Cardiac muscle cell (in vitro differentiated cells and primary cell): ENCODE measurements around the gene IRGM. TPM values are rescaled to one million over a fixed set of nuclear protein-coding genes. Genes with fewer than 3 reads are reported as not detected.
"Not testable (repeated sequence)": the region's sequence is repeated elsewhere in the genome, so short reads cannot be mapped to it uniquely, and the experiment has no call there.

Experiments
- DNase-seq, 2 donors: peaks; one replicate each; pipeline versions ENCODE4 v3.0.0 to v3.0.0-alpha.2; 2010 to 2017; ENCODE audit warnings: low read depth in 1 of 2, low spot score in 1 of 2
- H3K27ac ChIP-seq: fragments of 200-600 bp; sonication (generic); 2 replicates; pipeline ENCODE4 v1.5.1; 2016
- H3K27me3 ChIP-seq: fragments of 200-600 bp; sonication (generic); 2 replicates; pipeline ENCODE4 v1.6.0; 2016; ENCODE audit warnings: control low read depth
- H3K36me3 ChIP-seq: fragments of 200-600 bp; sonication (generic); 2 replicates; pipeline ENCODE4 v1.5.1; 2016; ENCODE audit warnings: control low read depth
- H3K4me1 ChIP-seq: fragments of 200-600 bp; sonication (generic); 2 replicates; pipeline ENCODE4 v1.8.1; 2017; ENCODE audit warnings: low read depth, mild to moderate bottlenecking, mixed run types
- H3K4me3 ChIP-seq: fragments of 200-600 bp; sonication (generic); 2 replicates; pipeline ENCODE4 v1.5.1; 2016; ENCODE audit warnings: mild to moderate bottlenecking
- H3K9me3 ChIP-seq: fragments of 200-600 bp; sonication (generic); 2 replicates; pipeline ENCODE4 v1.5.1; 2017; ENCODE audit warnings: low read depth, mild to moderate bottlenecking, control low read depth
- polyA plus RNA-seq: library from polyadenylated mRNA; unstranded; fragments of >200 nt; fragmentation: Nextera tagmentation; extraction: Ambion mirVana; gene quantifications from 2 replicates; pipeline ENCODE4 v1.2.1, GENCODE V29; 2016
- total RNA-seq: library from RNA; depleted of rRNA; stranded (reverse); fragments of >200 nt; gene quantifications from 2 replicates; pipeline ENCODE4 v1.2.3, GENCODE V29; 2016
- TF ChIP-seq, protein P1 (sequence below): IDR thresholded peaks from 2 replicates; pipeline ENCODE4 v1.5.1; 2012; ENCODE audit warnings: low read depth, mild to moderate bottlenecking, low read length

The IRGM gene
- total and polyA plus RNA-seq, 2 experiments from 2014 or later, result not detected

GRCh38 chr5:150816946-150817345, 29.4 kb upstream of the IRGM start:
- H3K9me3 ChIP-seq, result no peaks in the 10 kb centered on the region
- DNase-seq, result no peak
- no peak overlapping the region for H3K4me3 ChIP-seq
- TF ChIP-seq, protein P1, sequence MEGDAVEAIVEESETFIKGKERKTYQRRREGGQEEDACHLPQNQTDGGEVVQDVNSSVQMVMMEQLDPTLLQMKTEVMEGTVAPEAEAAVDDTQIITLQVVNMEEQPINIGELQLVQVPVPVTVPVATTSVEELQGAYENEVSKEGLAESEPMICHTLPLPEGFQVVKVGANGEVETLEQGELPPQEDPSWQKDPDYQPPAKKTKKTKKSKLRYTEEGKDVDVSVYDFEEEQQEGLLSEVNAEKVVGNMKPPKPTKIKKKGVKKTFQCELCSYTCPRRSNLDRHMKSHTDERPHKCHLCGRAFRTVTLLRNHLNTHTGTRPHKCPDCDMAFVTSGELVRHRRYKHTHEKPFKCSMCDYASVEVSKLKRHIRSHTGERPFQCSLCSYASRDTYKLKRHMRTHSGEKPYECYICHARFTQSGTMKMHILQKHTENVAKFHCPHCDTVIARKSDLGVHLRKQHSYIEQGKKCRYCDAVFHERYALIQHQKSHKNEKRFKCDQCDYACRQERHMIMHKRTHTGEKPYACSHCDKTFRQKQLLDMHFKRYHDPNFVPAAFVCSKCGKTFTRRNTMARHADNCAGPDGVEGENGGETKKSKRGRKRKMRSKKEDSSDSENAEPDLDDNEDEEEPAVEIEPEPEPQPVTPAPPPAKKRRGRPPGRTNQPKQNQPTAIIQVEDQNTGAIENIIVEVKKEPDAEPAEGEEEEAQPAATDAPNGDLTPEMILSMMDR, result no peak
- H3K4me1 ChIP-seq, result no peaks in the 10 kb centered on the region
- no peak overlapping the region for H3K27ac ChIP-seq
- H3K36me3 ChIP-seq, result no peaks in the 10 kb centered on the region
- no peaks in the 10 kb centered on the region for H3K27me3 ChIP-seq

DNA sequence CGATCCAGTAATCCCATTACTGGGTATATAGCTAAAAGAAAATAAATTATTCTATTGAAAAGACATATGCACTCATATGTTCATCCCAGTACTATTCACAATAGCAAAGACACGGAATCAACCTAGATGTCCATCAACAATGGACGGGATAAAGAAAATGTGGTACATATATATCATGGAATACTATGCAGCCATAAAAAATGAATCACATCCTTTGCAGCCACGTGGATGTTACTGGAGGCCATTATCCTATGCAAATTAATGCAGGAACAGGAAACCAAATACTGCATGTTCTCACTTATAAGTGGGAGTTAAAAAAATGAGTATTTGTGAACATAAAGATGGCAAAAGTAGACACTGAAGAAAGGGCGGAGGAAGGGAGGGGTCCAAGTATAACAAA, 16.6 kb upstream of the IRGM start:
- Histone ChIP-seq H3K27me3 (no peaks in the 10 kb centered on the region), H3K4me1 (no peaks in the 10 kb centered on the region), H3K27ac (no peak overlapping the region), H3K9me3 (no peaks in the 10 kb centered on the region), H3K4me3 (no peak overlapping the region), H3K36me3 (no peaks in the 10 kb centered on the region)
- TF ChIP-seq, protein P1, result no peak
- DNase-seq, result no peak

GRCh38 chr5:150831821-150832220, 14.5 kb upstream of the IRGM start:
- not testable (repeated sequence) for H3K4me3 ChIP-seq, H3K27me3 ChIP-seq, H3K9me3 ChIP-seq, H3K4me1 ChIP-seq, DNase-seq, H3K36me3 ChIP-seq, H3K27ac ChIP-seq

GRCh38 chr5:150836064-150836463, 10.3 kb upstream of the IRGM start:
- DNase-seq, result no peak
- no peaks in the 10 kb centered on the region for H3K9me3 ChIP-seq
- TF ChIP-seq, protein P1, result no peak
- no peaks in the 10 kb centered on the region for H3K36me3 ChIP-seq
- no peaks in the 10 kb centered on the region for H3K4me1 ChIP-seq
- no peak overlapping the region for H3K4me3 ChIP-seq
- no peak overlapping the region for H3K27ac ChIP-seq
- no peaks in the 10 kb centered on the region for H3K27me3 ChIP-seq

- Histone ChIP-seq H3K4me3 (no peak overlapping the region), H3K27ac (no peak overlapping the region)
- TF ChIP-seq, protein P1, result no peak
Measured at GRCh38 chr5:150836703-150837102, 9.6 kb upstream of the IRGM start.

DNA sequence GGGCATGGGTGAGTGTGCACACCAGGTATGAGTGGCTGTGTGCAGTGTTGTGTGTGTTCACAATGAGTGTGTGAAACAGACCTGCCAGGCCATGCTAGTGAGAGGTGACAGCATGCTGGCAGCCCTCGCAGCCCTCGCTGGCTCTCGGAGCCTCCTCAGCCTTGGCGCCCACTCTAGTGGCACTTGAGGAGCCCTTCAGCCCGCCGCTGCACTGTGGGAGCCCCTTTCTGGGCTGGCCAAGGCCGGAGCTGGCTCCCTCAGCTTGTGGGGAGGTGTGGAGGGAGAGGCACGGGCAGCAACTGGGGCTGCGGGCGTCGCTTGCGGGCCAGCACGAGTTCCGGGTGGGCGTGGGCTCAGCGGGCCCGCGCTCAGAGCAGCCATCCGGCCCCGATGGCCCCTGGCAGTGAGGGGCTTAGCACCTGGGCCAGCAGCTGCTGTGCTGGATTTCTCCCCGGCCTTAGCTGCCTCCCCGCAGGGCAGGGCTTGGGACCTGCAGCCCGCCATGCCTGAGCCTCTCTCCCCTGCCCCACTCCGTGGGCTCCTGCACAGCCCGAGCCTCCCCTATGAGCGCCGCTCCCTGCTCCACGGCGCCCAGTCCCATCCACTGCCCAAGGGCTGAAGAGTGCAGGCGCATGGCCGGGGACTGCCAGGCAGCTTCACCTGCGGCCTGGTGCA, 999 bp upstream of the IRGM start:
- not testable (repeated sequence) for H3K9me3 ChIP-seq, DNase-seq, H3K36me3 ChIP-seq, H3K4me3 ChIP-seq, H3K27me3 ChIP-seq, H3K4me1 ChIP-seq, H3K27ac ChIP-seq

More at GRCh38 chr5:150836703-150837102, 9.6 kb upstream of the IRGM start:
- no peaks in the 10 kb centered on the region for H3K36me3 ChIP-seq
- H3K27me3 ChIP-seq, result no peaks in the 10 kb centered on the region
- DNase-seq, result peak in 1 of 2 donors; percentile 6
- H3K9me3 ChIP-seq, result no peaks in the 10 kb centered on the region
- H3K4me1 ChIP-seq, result no peaks in the 10 kb centered on the region
